ENCODE measurements around the gene DPT.
A peak's percentile ranks its signal among the peaks of the same experiment; 100 is the strongest.

Gene DPT

GRCh38 chr1:168758503-168758902 is 29.5 kb upstream of the DPT start:
- CTCF ChIA-PET = no interaction called here
- POLR2A ChIA-PET = no interaction called here
- Histone ChIP-seq H3K27ac (ENCODE audit: insufficient read depth in 1 of 2, low read depth in 1 of 2, low read length in 2 of 2, poor library complexity in 1 of 2, severe bottlenecking in 2 of 2) (no peak overlapping the region), H3K9me3 (ENCODE audit: control extremely low read depth in 1 of 5, control insufficient read depth in 4 of 5, insufficient read depth in 2 of 5, low read depth in 1 of 5, low read length in 4 of 5) (no peaks in the 10 kb centered on the region), H3K4me3 (ENCODE audit: control insufficient read depth in 1 of 7, extremely low read depth in 1 of 7, insufficient read depth in 4 of 7, low read depth in 2 of 7, low read length in 6 of 7) (no peak overlapping the region), H3K4me1 (ENCODE audit: control extremely low read depth in 1 of 4, control insufficient read depth in 4 of 4, insufficient read depth in 4 of 4, low read length in 3 of 4) (no peaks in the 10 kb centered on the region), H3K36me3 (ENCODE audit: control insufficient read depth in 4 of 4, insufficient read depth in 4 of 4, low read length in 3 of 4) (no peaks in the 10 kb centered on the region), H3K27me3 (replicated peaks in 2 of 5; ENCODE audit: control insufficient read depth in 4 of 5, insufficient read depth in 5 of 5, low read length in 4 of 5) (peaks cover 0 to 2% (median 0%) of the 10 kb centered on the region in 5 experiments)
- WGBS (ENCODE audit: insufficient coverage) = 86% methylated on average over 1 of the region's 1 CpG
- DNase-seq = no peak

GRCh38 chr1:168755800-168756418 is 26.9 kb upstream of the DPT start:
- no peaks in the 10 kb centered on the region for H3K9me3 ChIP-seq (ENCODE audit: control extremely low read depth in 1 of 5, control insufficient read depth in 4 of 5, insufficient read depth in 2 of 5, low read depth in 1 of 5, low read length in 4 of 5)
- ChIA-PET POLR2A (interaction anchor here (0.9 kb wide), 1 partner anchor 46 kb away, joined by 4 read pairs; no protein-coding TSS in a partner anchor), CTCF (interaction anchor here (1.6 kb wide), 1 partner anchor 11 kb away, joined by 6 read pairs; no protein-coding TSS in a partner anchor)
- no peaks in the 10 kb centered on the region for H3K4me1 ChIP-seq (ENCODE audit: control extremely low read depth in 1 of 4, control insufficient read depth in 4 of 4, insufficient read depth in 4 of 4, low read length in 3 of 4)
- DNase-seq = no peak
- 74% methylated on average over 4 of the region's 5 CpGs for WGBS (ENCODE audit: insufficient coverage)
- H3K4me3 ChIP-seq (ENCODE audit: control insufficient read depth in 1 of 7, extremely low read depth in 1 of 7, insufficient read depth in 4 of 7, low read depth in 2 of 7, low read length in 6 of 7) = no peak overlapping the region
- H3K36me3 ChIP-seq (ENCODE audit: control insufficient read depth in 4 of 4, insufficient read depth in 4 of 4, low read length in 3 of 4) = no peaks in the 10 kb centered on the region
- no peak overlapping the region for H3K27ac ChIP-seq (ENCODE audit: insufficient read depth in 1 of 2, low read depth in 1 of 2, low read length in 2 of 2, poor library complexity in 1 of 2, severe bottlenecking in 2 of 2)
- H3K27me3 ChIP-seq (replicated peaks in 2 of 5; ENCODE audit: control insufficient read depth in 4 of 5, insufficient read depth in 5 of 5, low read length in 4 of 5) = peaks cover 0 to 2% (median 0%) of the 10 kb centered on the region in 5 experiments

GRCh38 chr1:168752171-168752832 is 23.3 kb upstream of the DPT start:
- ChIA-PET POLR2A (no interaction called here), CTCF (interaction anchor here (0.9 kb wide), 1 partner anchor 14 kb away, joined by 3 read pairs; no protein-coding TSS in a partner anchor)
- no peak overlapping the region for H3K4me3 ChIP-seq (ENCODE audit: control insufficient read depth in 1 of 7, extremely low read depth in 1 of 7, insufficient read depth in 4 of 7, low read depth in 2 of 7, low read length in 6 of 7)
- H3K27me3 ChIP-seq (replicated peaks in 2 of 5; ENCODE audit: control insufficient read depth in 4 of 5, insufficient read depth in 5 of 5, low read length in 4 of 5) = peaks cover 0 to 2% (median 0%) of the 10 kb centered on the region in 5 experiments
- H3K4me1 ChIP-seq (ENCODE audit: control extremely low read depth in 1 of 4, control insufficient read depth in 4 of 4, insufficient read depth in 4 of 4, low read length in 3 of 4) = no peaks in the 10 kb centered on the region
- peak in 1 of 3 donors; percentile 1 for DNase-seq
- H3K9me3 ChIP-seq (ENCODE audit: control extremely low read depth in 1 of 5, control insufficient read depth in 4 of 5, insufficient read depth in 2 of 5, low read depth in 1 of 5, low read length in 4 of 5) = no peaks in the 10 kb centered on the region
- WGBS (ENCODE audit: insufficient coverage) = 100% methylated on average over 1 of the region's 8 CpGs
- H3K36me3 ChIP-seq (ENCODE audit: control insufficient read depth in 4 of 4, insufficient read depth in 4 of 4, low read length in 3 of 4) = no peaks in the 10 kb centered on the region
- H3K27ac ChIP-seq (ENCODE audit: insufficient read depth in 1 of 2, low read depth in 1 of 2, low read length in 2 of 2, poor library complexity in 1 of 2, severe bottlenecking in 2 of 2) = no peak overlapping the region

- 61% methylated on average over 2 of the region's 3 CpGs for WGBS (ENCODE audit: insufficient coverage)
- H3K36me3 ChIP-seq (ENCODE audit: control insufficient read depth in 4 of 4, insufficient read depth in 4 of 4, low read length in 3 of 4) = no peaks in the 10 kb centered on the region
- no peak for DNase-seq
- CTCF ChIA-PET = no interaction called here
- no peaks in the 10 kb centered on the region for H3K4me1 ChIP-seq (ENCODE audit: control extremely low read depth in 1 of 4, control insufficient read depth in 4 of 4, insufficient read depth in 4 of 4, low read length in 3 of 4)
- POLR2A ChIA-PET = no interaction called here
- H3K4me3 ChIP-seq (ENCODE audit: control insufficient read depth in 1 of 7, extremely low read depth in 1 of 7, insufficient read depth in 4 of 7, low read depth in 2 of 7, low read length in 6 of 7) = no peak overlapping the region
- H3K9me3 ChIP-seq (ENCODE audit: control extremely low read depth in 1 of 5, control insufficient read depth in 4 of 5, insufficient read depth in 2 of 5, low read depth in 1 of 5, low read length in 4 of 5) = no peaks in the 10 kb centered on the region
- H3K27me3 ChIP-seq (replicated peaks in 2 of 5; ENCODE audit: control insufficient read depth in 4 of 5, insufficient read depth in 5 of 5, low read length in 4 of 5) = no peaks in the 10 kb centered on the region
- no peak overlapping the region for H3K27ac ChIP-seq (ENCODE audit: insufficient read depth in 1 of 2, low read depth in 1 of 2, low read length in 2 of 2, poor library complexity in 1 of 2, severe bottlenecking in 2 of 2)
These were observed 22.2 kb upstream of the DPT start for GRCh38 chr1:168751195-168751650.

GRCh38 chr1:168742994-168743650 is 14.1 kb upstream of the DPT start:
- Histone ChIP-seq H3K4me1 (ENCODE audit: control extremely low read depth in 1 of 4, control insufficient read depth in 4 of 4, insufficient read depth in 4 of 4, low read length in 3 of 4) (no peaks in the 10 kb centered on the region), H3K27me3 (replicated peaks in 2 of 5; ENCODE audit: control insufficient read depth in 4 of 5, insufficient read depth in 5 of 5, low read length in 4 of 5) (no peaks in the 10 kb centered on the region), H3K4me3 (ENCODE audit: control insufficient read depth in 1 of 7, extremely low read depth in 1 of 7, insufficient read depth in 4 of 7, low read depth in 2 of 7, low read length in 6 of 7) (no peak overlapping the region), H3K36me3 (ENCODE audit: control insufficient read depth in 4 of 4, insufficient read depth in 4 of 4, low read length in 3 of 4) (no peaks in the 10 kb centered on the region), H3K27ac (ENCODE audit: insufficient read depth in 1 of 2, low read depth in 1 of 2, low read length in 2 of 2, poor library complexity in 1 of 2, severe bottlenecking in 2 of 2) (no peak overlapping the region), H3K9me3 (ENCODE audit: control extremely low read depth in 1 of 5, control insufficient read depth in 4 of 5, insufficient read depth in 2 of 5, low read depth in 1 of 5, low read length in 4 of 5) (no peaks in the 10 kb centered on the region)
- ChIA-PET CTCF (no interaction called here), POLR2A (no interaction called here)
- DNase-seq = no peak
- 98% methylated on average over 5 of the region's 8 CpGs for WGBS (ENCODE audit: insufficient coverage)

GRCh38 chr1:168742386-168742785 is 13.4 kb upstream of the DPT start:
- Histone ChIP-seq H3K36me3 (ENCODE audit: control insufficient read depth in 4 of 4, insufficient read depth in 4 of 4, low read length in 3 of 4) (no peaks in the 10 kb centered on the region), H3K27ac (ENCODE audit: insufficient read depth in 1 of 2, low read depth in 1 of 2, low read length in 2 of 2, poor library complexity in 1 of 2, severe bottlenecking in 2 of 2) (no peak overlapping the region), H3K9me3 (ENCODE audit: control extremely low read depth in 1 of 5, control insufficient read depth in 4 of 5, insufficient read depth in 2 of 5, low read depth in 1 of 5, low read length in 4 of 5) (no peaks in the 10 kb centered on the region), H3K4me1 (ENCODE audit: control extremely low read depth in 1 of 4, control insufficient read depth in 4 of 4, insufficient read depth in 4 of 4, low read length in 3 of 4) (no peaks in the 10 kb centered on the region), H3K4me3 (ENCODE audit: control insufficient read depth in 1 of 7, extremely low read depth in 1 of 7, insufficient read depth in 4 of 7, low read depth in 2 of 7, low read length in 6 of 7) (no peak overlapping the region), H3K27me3 (replicated peaks in 2 of 5; ENCODE audit: control insufficient read depth in 4 of 5, insufficient read depth in 5 of 5, low read length in 4 of 5) (no peaks in the 10 kb centered on the region)
- no peak for DNase-seq
- POLR2A ChIA-PET = no interaction called here
- CTCF ChIA-PET = no interaction called here
- WGBS (ENCODE audit: insufficient coverage) = 89% methylated on average over 1 of the region's 1 CpG

GRCh38 chr1:168739908-168740307 is 10.9 kb upstream of the DPT start:
- CTCF ChIA-PET = no interaction called here
- Histone ChIP-seq H3K4me1 (ENCODE audit: control extremely low read depth in 1 of 4, control insufficient read depth in 4 of 4, insufficient read depth in 4 of 4, low read length in 3 of 4) (no peaks in the 10 kb centered on the region), H3K4me3 (ENCODE audit: control insufficient read depth in 1 of 7, extremely low read depth in 1 of 7, insufficient read depth in 4 of 7, low read depth in 2 of 7, low read length in 6 of 7) (no peak overlapping the region), H3K36me3 (ENCODE audit: control insufficient read depth in 4 of 4, insufficient read depth in 4 of 4, low read length in 3 of 4) (no peaks in the 10 kb centered on the region), H3K9me3 (ENCODE audit: control extremely low read depth in 1 of 5, control insufficient read depth in 4 of 5, insufficient read depth in 2 of 5, low read depth in 1 of 5, low read length in 4 of 5) (no peaks in the 10 kb centered on the region), H3K27me3 (replicated peaks in 2 of 5; ENCODE audit: control insufficient read depth in 4 of 5, insufficient read depth in 5 of 5, low read length in 4 of 5) (no peaks in the 10 kb centered on the region), H3K27ac (ENCODE audit: insufficient read depth in 1 of 2, low read depth in 1 of 2, low read length in 2 of 2, poor library complexity in 1 of 2, severe bottlenecking in 2 of 2) (no peak overlapping the region)
- WGBS (ENCODE audit: insufficient coverage) = 100% methylated on average over 4 of the region's 4 CpGs
- POLR2A ChIA-PET = no interaction called here
- DNase-seq = no peak
